Measurements from ENCODE around the gene TENT4B.

DNA sequence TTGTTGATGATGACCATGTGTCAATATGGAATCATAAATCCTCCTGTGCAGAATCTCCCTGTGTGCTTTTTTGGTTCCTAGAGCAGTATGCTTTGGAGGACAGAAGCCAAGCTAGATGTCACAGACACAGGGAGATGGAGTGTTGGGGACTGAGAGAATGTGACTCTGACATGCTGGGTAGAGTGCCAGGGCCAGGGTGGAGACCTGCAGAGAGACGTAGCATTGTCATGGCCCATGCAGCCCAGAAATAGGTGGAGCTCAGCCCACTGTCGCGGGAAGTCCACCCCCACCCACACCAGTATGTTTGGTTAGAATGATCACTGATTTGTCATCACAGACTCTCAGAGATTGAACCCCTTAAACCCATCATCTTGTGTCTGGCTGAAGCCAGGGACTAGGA lies 74.0 kb downstream of the TENT4B start:
- TF ChIP-seq, protein P1, sequence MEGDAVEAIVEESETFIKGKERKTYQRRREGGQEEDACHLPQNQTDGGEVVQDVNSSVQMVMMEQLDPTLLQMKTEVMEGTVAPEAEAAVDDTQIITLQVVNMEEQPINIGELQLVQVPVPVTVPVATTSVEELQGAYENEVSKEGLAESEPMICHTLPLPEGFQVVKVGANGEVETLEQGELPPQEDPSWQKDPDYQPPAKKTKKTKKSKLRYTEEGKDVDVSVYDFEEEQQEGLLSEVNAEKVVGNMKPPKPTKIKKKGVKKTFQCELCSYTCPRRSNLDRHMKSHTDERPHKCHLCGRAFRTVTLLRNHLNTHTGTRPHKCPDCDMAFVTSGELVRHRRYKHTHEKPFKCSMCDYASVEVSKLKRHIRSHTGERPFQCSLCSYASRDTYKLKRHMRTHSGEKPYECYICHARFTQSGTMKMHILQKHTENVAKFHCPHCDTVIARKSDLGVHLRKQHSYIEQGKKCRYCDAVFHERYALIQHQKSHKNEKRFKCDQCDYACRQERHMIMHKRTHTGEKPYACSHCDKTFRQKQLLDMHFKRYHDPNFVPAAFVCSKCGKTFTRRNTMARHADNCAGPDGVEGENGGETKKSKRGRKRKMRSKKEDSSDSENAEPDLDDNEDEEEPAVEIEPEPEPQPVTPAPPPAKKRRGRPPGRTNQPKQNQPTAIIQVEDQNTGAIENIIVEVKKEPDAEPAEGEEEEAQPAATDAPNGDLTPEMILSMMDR (IDR thresholded peaks at IDR 0.05) = no peak
- TF ChIP-seq POLR2A (IDR thresholded peaks at IDR 0.05) = no peak
